SKM-1 (cell line): ENCODE results near the gene FBXO8.
A peak's percentile ranks its signal among the peaks of the same experiment; 100 is the strongest.
"Not testable (repeated sequence)": the region's sequence is repeated elsewhere in the genome, so short reads cannot be mapped to it uniquely, and the experiment has no call there.

Experiments
- DNase-seq: peaks from one replicate; lab custom pipeline; 2025; ENCODE audit not compliant: unreplicated experiment; lab: John Stamatoyannopoulos, UW

FBXO8 gene

GRCh38 chr4:174283507-174284471 is at the start of gene FBXO8, which contains the start of gene CEP44:
TSS of gene FBXO8 (minus strand) at chr4:174283667. CDS start at chr4:174263092, 20,575 bp downstream.
TSS of gene CEP44 (plus strand) at chr4:174283911. CDS start at chr4:174299122, 15,211 bp downstream.
- peak; percentile 79 for DNase-seq

GRCh38 chr4:174332741-174333493 is 49.5 kb upstream of the FBXO8 start:
- no peak for DNase-seq

GRCh38 chr4:174324725-174325124 is 41.3 kb upstream of the FBXO8 start:
- DNase-seq: no peak

GRCh38 chr4:174324236-174324635 is 40.8 kb upstream of the FBXO8 start:
- DNase-seq: no peak

GRCh38 chr4:174320494-174321199 is 37.2 kb upstream of the FBXO8 start:
- DNase-seq: no peak

- peak; percentile 10 for DNase-seq
These were observed 35.6 kb upstream of the FBXO8 start for GRCh38 chr4:174318829-174319764.

GRCh38 chr4:174317531-174317930 is 34.1 kb upstream of the FBXO8 start:
- DNase-seq: no peak

GRCh38 chr4:174316954-174317353 is 33.5 kb upstream of the FBXO8 start:
- no peak for DNase-seq

GRCh38 chr4:174316546-174316945 is 33.1 kb upstream of the FBXO8 start:
- DNase-seq: no peak

GRCh38 chr4:174314770-174315169 is 31.3 kb upstream of the FBXO8 start:
- DNase-seq: no peak

GRCh38 chr4:174314274-174314673 is 30.8 kb upstream of the FBXO8 start:
- DNase-seq: no peak

GRCh38 chr4:174312993-174313392 is 29.5 kb upstream of the FBXO8 start:
- no peak for DNase-seq

- DNase-seq: no peak
These were observed 24.2 kb upstream of the FBXO8 start for GRCh38 chr4:174307694-174308093.

GRCh38 chr4:174305961-174306360 is 22.5 kb upstream of the FBXO8 start:
- no peak for DNase-seq

- DNase-seq: no peak
These were observed 21.2 kb upstream of the FBXO8 start for GRCh38 chr4:174304664-174305063.

GRCh38 chr4:174303687-174304086 is 20.2 kb upstream of the FBXO8 start:
- DNase-seq: no peak

GRCh38 chr4:174295142-174295541 is 11.7 kb upstream of the FBXO8 start:
- DNase-seq: not testable (repeated sequence)

- DNase-seq: not testable (repeated sequence)
These were observed 11.2 kb upstream of the FBXO8 start for GRCh38 chr4:174294641-174295040.

- no peak for DNase-seq
These were observed 9.0 kb upstream of the FBXO8 start for GRCh38 chr4:174292473-174292872.

GRCh38 chr4:174286870-174287269 is 3.4 kb upstream of the FBXO8 start:
- DNase-seq: no peak
